ENCODE data around the gene CNTNAP5.

- TF ChIP-seq POLR2AphosphoS5 (IDR thresholded peaks at IDR 0.05) (no peak), CTCF (IDR thresholded peaks at IDR 0.05) (no peak), EP300 (IDR thresholded peaks at IDR 0.05) (no peak)
Measured at GRCh38 chr2:124661558-124661957, 636.5 kb downstream of the CNTNAP5 start.

Data from esophagus muscularis mucosa (tissue), 4 donors.